Omental fat pad (tissue), 4 donors: ENCODE results near the gene HOXC10. TPM values are rescaled to one million over a fixed set of nuclear protein-coding genes. Genes with fewer than 3 reads are reported as not detected.

Experiments
- ATAC-seq: fragments of 150-250 bp; one replicate; pipeline ENCODE4 v1.9.1; 2016; ENCODE audit warnings: mild to moderate bottlenecking, moderate library complexity; ENCODE audit not compliant: low FRiP score
- DNase-seq: peaks from one replicate; pipeline ENCODE4 v3.0.0-alpha.2; 2019; ENCODE audit warnings: low spot score
- CTCF ChIP-seq, 3 donors: fragments of 450-650 bp; IDR thresholded peaks; one replicate each; pipeline ENCODE4 v1.5.1; 2016 to 2017; ENCODE audit warnings: antibody characterized with exemption in 3 of 3, mild to moderate bottlenecking in 3 of 3, moderate library complexity in 2 of 3
- total RNA-seq, 4 donors: library from RNA; depleted of rRNA; stranded (reverse); fragments of >200 nt; gene quantifications; one replicate each; pipeline ENCODE4 v1.1.0, GENCODE V29; 2016

The HOXC10 gene
- total RNA-seq, 4 donors from 2014 or later: not detected

DNA sequence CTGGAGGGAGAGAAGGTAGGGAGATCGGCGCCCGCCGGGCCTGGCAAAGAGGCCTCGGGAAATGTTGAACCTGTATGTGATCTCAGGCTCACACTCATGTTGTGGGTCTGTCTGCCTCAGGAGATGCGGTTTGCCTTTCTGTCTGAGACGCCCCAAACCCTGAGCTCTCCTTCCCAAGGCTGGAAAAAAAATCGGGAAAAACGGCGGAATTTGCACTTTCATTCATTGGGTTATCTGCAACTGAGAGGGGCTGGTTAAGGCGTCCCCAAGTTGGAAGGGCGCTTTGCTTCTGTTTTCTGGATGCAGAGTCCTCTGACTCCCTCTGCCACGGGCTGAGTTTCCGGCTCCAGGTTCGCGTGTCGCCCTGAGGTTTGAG lies 10.0 kb downstream of the HOXC10 start:
- no peak for DNase-seq
- ATAC-seq: peak; percentile 2
- no peak for TF ChIP-seq CTCF (IDR thresholded peaks at IDR 0.05)

GRCh38 chr12:53995378-53996239 lies 10.7 kb downstream of the HOXC10 start:
- no peak for ATAC-seq
- TF ChIP-seq CTCF (IDR thresholded peaks at IDR 0.05): no peak
- no peak for DNase-seq

GRCh38 chr12:53996240-53997203 lies 11.6 kb downstream of the HOXC10 start:
- no peak for TF ChIP-seq CTCF (IDR thresholded peaks at IDR 0.05)
- no peak for DNase-seq
- ATAC-seq: no peak

DNA sequence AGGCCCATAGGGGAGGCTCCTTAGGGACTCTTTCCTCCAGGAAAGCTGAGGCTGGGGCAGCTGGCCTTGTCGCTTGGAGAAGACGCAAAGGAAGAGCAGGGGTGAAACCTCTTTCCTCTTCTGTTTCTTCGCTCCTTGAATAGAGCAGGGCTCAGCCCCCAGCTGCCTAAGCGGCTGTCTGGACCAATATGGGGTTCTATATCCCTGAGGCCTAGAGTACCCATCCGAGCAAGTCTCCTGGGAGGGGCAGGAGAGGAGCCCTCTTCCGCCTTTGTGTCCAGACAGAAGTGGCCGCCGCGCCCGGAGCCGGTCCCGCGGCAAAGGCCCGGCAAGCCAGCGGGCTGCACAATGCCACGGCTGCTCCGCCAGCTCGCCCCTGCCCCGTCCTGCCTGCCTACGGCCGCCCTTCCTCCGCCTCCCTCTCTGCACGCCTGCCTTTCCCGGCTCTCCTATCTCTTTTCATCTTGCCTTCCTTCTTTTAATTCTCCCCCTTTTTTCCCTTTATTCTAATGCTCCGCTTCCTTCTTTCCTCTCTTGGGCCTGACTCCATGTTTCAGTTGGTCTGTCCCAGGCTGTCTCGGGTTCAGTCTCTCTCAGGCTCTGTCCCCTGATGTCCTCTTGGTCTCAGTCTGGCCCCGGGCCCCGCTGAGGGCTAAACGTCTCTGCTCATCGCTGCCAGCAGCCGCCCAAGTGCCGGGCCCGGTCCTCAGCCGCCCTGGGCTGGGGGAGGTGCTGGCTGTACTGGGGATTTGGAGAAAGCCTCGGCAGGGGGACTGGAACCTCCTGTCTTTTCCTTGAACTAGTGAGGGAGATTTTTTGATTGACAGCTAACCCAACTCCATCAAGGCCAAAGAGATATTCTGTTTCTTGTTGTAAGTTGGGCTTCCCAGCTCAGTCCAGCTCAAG lies 12.5 kb downstream of the HOXC10 start:
- TF ChIP-seq CTCF (IDR thresholded peaks at IDR 0.05): no peak
- ATAC-seq (no peak), DNase-seq (no peak)

- no peak for ATAC-seq
- no peak for TF ChIP-seq CTCF (IDR thresholded peaks at IDR 0.05)
- no peak for DNase-seq
Measured at GRCh38 chr12:53998110-53998899, 13.4 kb downstream of the HOXC10 start.

- ATAC-seq (no peak), DNase-seq (no peak)
- no peak for TF ChIP-seq CTCF (IDR thresholded peaks at IDR 0.05)
Measured at GRCh38 chr12:53998900-53999236, 13.9 kb downstream of the HOXC10 start.
